Neural progenitor cell (in vitro differentiated cells): ENCODE results near the gene SNX20. TPM values are rescaled to one million over a fixed set of nuclear protein-coding genes. Genes with fewer than 3 reads are reported as not detected.

Experiments
- DNase-seq: peaks from one replicate; pipeline ENCODE4 v3.0.0-alpha.2; 2016; ENCODE audit warnings: low spot score
- H2AFZ ChIP-seq: fragments of 200-600 bp; sonication (generic); replicated peaks from 2 replicates; pipeline ENCODE4 v1.6.1; 2016; ENCODE audit warnings: antibody characterized with exemption
- H3F3A ChIP-seq: fragments of 200-600 bp; sonication (generic); 2 replicates; pipeline ENCODE4 v1.6.1; 2016; ENCODE audit warnings: antibody characterized with exemption, low read depth
- H3K27ac ChIP-seq: fragments of 200-600 bp; sonication (generic); 2 replicates; pipeline ENCODE4 v1.5.1; 2016; ENCODE audit warnings: mild to moderate bottlenecking
- H3K27me3 ChIP-seq: fragments of 200-600 bp; sonication (generic); 2 replicates; pipeline ENCODE4 v1.6.1; 2016; ENCODE audit warnings: mild to moderate bottlenecking, moderate library complexity
- H3K36me3 ChIP-seq: fragments of 200-600 bp; sonication (generic); 2 replicates; pipeline ENCODE4 v1.5.1; 2016
- H3K4me1 ChIP-seq: fragments of 200-600 bp; sonication (generic); 2 replicates; pipeline ENCODE4 v1.6.1; 2016; ENCODE audit warnings: mixed run types
- H3K4me2 ChIP-seq: fragments of 200-600 bp; sonication (generic); 2 replicates; pipeline ENCODE4 v1.6.1; 2016
- H3K4me3 ChIP-seq: fragments of 200-600 bp; sonication (generic); 2 replicates; pipeline ENCODE4 v1.5.1; 2016
- H3K79me2 ChIP-seq: fragments of 200-600 bp; sonication (generic); 2 replicates; pipeline ENCODE4 v1.6.1; 2016; ENCODE audit warnings: low read depth
- H3K9ac ChIP-seq: fragments of 200-600 bp; sonication (generic); 2 replicates; pipeline ENCODE4 v1.6.1; 2016
- H3K9me3 ChIP-seq: fragments of 200-600 bp; sonication (generic); 2 replicates; pipeline ENCODE4 v1.5.1; 2016; ENCODE audit warnings: low read depth
- H4K20me1 ChIP-seq: fragments of 200-600 bp; sonication (generic); 2 replicates; pipeline ENCODE4 v1.6.1; 2016; ENCODE audit warnings: low read depth
- H3K27ac Mint-ChIP-seq: 3 replicates; pipeline ENCODE4 v1.8.0; 2021; ENCODE audit warnings: mixed read lengths
- H3K27me3 Mint-ChIP-seq: 2 replicates; pipeline ENCODE4 v1.8.0; 2022; ENCODE audit warnings: low read depth, mild to moderate bottlenecking, inconsistent platforms, moderate library complexity, mixed read lengths; ENCODE audit not compliant: insufficient read depth
- H3K36me3 Mint-ChIP-seq: 3 replicates; pipeline ENCODE4 v1.8.0; 2021; ENCODE audit warnings: mixed read lengths
- H3K4me1 Mint-ChIP-seq: 3 replicates; pipeline ENCODE4 v1.8.0; 2021; ENCODE audit warnings: mixed read lengths
- H3K4me3 Mint-ChIP-seq: 3 replicates; pipeline ENCODE4 v1.8.0; 2021; ENCODE audit warnings: mild to moderate bottlenecking, moderate library complexity, mixed read lengths
- H3K9me3 Mint-ChIP-seq: 3 replicates; pipeline ENCODE4 v1.8.0; 2020; ENCODE audit warnings: mixed read lengths
- EZH2 ChIP-seq: fragments of 200-600 bp; sonication (generic); IDR thresholded peaks from 2 replicates; pipeline ENCODE4 v1.6.1; 2017; ENCODE audit warnings: antibody characterized with exemption, mild to moderate bottlenecking, moderate library complexity
- EZH2phosphoT487 ChIP-seq: fragments of 200-600 bp; sonication (generic); IDR thresholded peaks from 2 replicates; pipeline ENCODE4 v1.6.1; 2017; ENCODE audit warnings: antibody characterized with exemption
- total RNA-seq: library from RNA; depleted of rRNA; stranded (reverse); fragments of >200 nt; gene quantifications from 2 replicates; pipeline ENCODE4 v1.2.3, GENCODE V29; 2015; ENCODE audit warnings: low replicate concordance
- TF ChIP-seq, protein P1 (sequence below): fragments of 200-600 bp; sonication (generic); IDR thresholded peaks from 2 replicates; pipeline ENCODE4 v1.5.1; 2017; ENCODE audit warnings: antibody characterized with exemption, mild to moderate bottlenecking

Gene SNX20
- total RNA-seq, 1 donor from 2014 or later: not detected

DNA sequence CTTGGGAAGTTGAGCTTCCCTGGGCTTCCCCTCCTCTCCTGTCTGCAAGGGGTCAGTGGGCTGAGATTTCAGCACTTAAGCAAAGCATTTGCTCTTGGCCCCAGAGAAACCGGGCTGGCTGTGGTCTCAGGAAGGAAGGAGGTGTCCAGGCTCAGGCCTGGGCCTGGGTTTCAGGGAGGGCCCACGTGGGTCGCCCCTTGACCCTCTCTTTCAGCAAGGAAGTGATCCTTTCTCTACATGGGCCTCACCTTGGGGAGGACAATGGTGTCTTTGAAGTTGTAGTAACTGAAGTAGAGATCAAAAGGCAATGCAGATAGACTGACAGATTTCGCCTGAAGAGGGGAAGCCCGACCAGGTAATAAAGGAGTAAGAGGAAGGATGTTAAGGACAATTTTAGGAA lies 15.0 kb upstream of the SNX20 start:
- Histone ChIP-seq H3K27me3 (peaks cover 38% of the 10 kb centered on the region), H3K27ac (no peak overlapping the region), H3F3A (no peaks in the 10 kb centered on the region), H3K4me3 (no peak overlapping the region), H3K4me2 (no peak overlapping the region), H3K79me2 (no peaks in the 10 kb centered on the region), H3K9me3 (no peaks in the 10 kb centered on the region), H4K20me1 (no peaks in the 10 kb centered on the region), H3K9ac (no peak overlapping the region), H3K4me1 (peaks cover 19% of the 10 kb centered on the region), H3K36me3 (no peaks in the 10 kb centered on the region), H2AFZ (no peak overlapping the region)
- H3K9me3 Mint-ChIP-seq: no peaks in the 10 kb centered on the region
- peak; percentile 27 for DNase-seq
- TF ChIP-seq EZH2phosphoT487 (no peak), EZH2 (no peak)
- TF ChIP-seq, protein P1, sequence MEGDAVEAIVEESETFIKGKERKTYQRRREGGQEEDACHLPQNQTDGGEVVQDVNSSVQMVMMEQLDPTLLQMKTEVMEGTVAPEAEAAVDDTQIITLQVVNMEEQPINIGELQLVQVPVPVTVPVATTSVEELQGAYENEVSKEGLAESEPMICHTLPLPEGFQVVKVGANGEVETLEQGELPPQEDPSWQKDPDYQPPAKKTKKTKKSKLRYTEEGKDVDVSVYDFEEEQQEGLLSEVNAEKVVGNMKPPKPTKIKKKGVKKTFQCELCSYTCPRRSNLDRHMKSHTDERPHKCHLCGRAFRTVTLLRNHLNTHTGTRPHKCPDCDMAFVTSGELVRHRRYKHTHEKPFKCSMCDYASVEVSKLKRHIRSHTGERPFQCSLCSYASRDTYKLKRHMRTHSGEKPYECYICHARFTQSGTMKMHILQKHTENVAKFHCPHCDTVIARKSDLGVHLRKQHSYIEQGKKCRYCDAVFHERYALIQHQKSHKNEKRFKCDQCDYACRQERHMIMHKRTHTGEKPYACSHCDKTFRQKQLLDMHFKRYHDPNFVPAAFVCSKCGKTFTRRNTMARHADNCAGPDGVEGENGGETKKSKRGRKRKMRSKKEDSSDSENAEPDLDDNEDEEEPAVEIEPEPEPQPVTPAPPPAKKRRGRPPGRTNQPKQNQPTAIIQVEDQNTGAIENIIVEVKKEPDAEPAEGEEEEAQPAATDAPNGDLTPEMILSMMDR: no peak
- H3K27ac Mint-ChIP-seq: no peak overlapping the region
- H3K4me3 Mint-ChIP-seq: no peak overlapping the region
- peaks cover 18% of the 10 kb centered on the region for H3K27me3 Mint-ChIP-seq
- peaks cover 24% of the 10 kb centered on the region for H3K4me1 Mint-ChIP-seq
- H3K36me3 Mint-ChIP-seq: no peaks in the 10 kb centered on the region

DNA sequence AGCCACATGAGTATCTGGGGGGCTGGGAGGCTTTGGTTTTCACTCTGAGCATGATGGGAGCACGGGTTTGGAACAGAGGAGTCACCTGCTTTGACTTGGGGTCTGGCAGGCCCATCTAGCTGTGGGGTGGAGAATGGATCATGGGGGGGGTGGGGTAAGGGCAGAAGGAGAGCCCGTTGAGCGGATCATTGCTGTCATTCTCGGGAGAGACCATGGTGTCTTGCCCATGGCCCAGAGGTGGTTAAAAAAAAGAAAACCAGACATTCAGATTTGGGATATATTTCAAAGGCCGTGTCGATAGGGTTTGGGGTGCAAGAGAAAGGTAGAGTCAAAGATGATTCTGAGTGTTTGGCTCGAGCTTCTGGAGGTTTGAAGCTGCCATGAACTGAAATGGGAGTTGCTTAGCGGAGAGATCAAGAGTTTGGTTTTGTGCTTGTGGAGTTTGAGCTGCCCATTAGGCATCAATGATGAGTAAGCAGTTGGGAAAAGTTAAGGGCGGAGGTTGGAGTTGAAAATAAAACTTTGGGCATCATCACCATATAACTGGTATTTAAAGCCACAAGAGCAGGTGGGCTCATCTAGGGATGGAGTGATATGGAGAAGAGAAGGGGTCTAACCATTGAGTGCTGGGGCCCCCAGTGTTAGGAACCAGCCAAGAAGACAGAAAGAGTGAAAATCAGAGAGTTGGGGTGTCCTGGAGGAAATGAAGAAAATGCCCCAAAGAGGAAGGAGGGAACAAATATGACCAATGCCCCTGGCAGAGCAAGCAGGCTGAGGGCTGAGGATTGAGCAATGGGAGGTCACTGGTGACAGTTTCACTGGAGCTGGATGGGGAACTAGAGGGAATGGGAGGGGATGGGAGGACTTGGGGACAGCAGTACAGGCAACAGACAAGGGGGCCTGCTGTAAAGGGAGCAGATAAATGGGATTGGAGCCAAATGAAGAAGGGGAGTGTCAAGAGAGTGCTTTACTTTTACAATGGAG lies 14.2 kb upstream of the SNX20 start:
- Mint-ChIP-seq H3K36me3 (no peaks in the 10 kb centered on the region), H3K27ac (no peak overlapping the region), H3K4me1 (peaks cover 24% of the 10 kb centered on the region), H3K27me3 (peaks cover 22% of the 10 kb centered on the region), H3K4me3 (no peak overlapping the region), H3K9me3 (no peaks in the 10 kb centered on the region)
- Histone ChIP-seq H3K9me3 (no peaks in the 10 kb centered on the region), H3K27ac (no peak overlapping the region), H4K20me1 (no peaks in the 10 kb centered on the region), H3K4me1 (peaks cover 19% of the 10 kb centered on the region), H3K79me2 (no peaks in the 10 kb centered on the region), H3K4me3 (no peak overlapping the region), H3F3A (no peaks in the 10 kb centered on the region), H3K4me2 (no peak overlapping the region), H3K9ac (no peak overlapping the region), H3K27me3 (peaks cover 38% of the 10 kb centered on the region), H2AFZ (no peak overlapping the region), H3K36me3 (no peaks in the 10 kb centered on the region)
- no peak for DNase-seq
- TF ChIP-seq EZH2phosphoT487: no peak
- no peak for TF ChIP-seq EZH2
- TF ChIP-seq, protein P1: no peak

DNA sequence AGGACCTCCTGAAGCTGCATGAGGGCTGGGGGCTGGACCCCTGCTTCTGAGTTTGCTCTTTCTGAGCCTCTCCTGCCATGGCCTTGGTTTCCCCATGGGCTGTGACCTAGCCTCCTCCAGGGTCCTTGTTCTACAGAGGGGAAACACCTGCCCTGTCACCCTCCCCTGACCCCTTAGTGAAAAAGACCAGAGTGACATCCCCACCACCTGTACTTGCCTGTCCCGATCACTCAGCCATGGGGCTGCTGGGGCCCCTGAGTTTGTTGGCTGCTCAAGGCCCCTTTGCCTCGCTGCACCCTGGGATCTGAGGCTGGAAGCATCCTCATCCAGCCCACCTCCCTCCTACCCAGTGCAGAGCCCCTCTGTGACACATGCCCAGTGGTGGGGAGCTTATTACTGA lies 13.1 kb upstream of the SNX20 start:
- no peaks in the 10 kb centered on the region for H4K20me1 ChIP-seq
- H3K9me3 ChIP-seq: no peaks in the 10 kb centered on the region
- H3K4me3 Mint-ChIP-seq: no peak overlapping the region
- peaks cover 24% of the 10 kb centered on the region for H3K4me1 Mint-ChIP-seq
- H3K4me1 ChIP-seq: peaks cover 19% of the 10 kb centered on the region
- no peak overlapping the region for H3K4me3 ChIP-seq
- H3K36me3 Mint-ChIP-seq: no peaks in the 10 kb centered on the region
- no peaks in the 10 kb centered on the region for H3K9me3 Mint-ChIP-seq
- H3K9ac ChIP-seq: no peak overlapping the region
- H3K36me3 ChIP-seq: no peaks in the 10 kb centered on the region
- no peak overlapping the region for H3K27ac Mint-ChIP-seq
- H3K4me2 ChIP-seq: no peak overlapping the region
- no peak for DNase-seq
- TF ChIP-seq EZH2phosphoT487: no peak
- no peak for TF ChIP-seq EZH2
- TF ChIP-seq, protein P1: no peak
- H3F3A ChIP-seq: no peaks in the 10 kb centered on the region
- H3K27me3 ChIP-seq: peaks cover 38% of the 10 kb centered on the region
- H3K79me2 ChIP-seq: no peaks in the 10 kb centered on the region
- H2AFZ ChIP-seq: no peak overlapping the region
- peaks cover 22% of the 10 kb centered on the region for H3K27me3 Mint-ChIP-seq
- H3K27ac ChIP-seq: no peak overlapping the region
